Caco-2 (cell line): ENCODE data around the gene ALX4. TPM values are rescaled to one million over a fixed set of nuclear protein-coding genes. Genes with fewer than 3 reads are reported as not detected.

Experiments
- BruUV-seq: library from RNA; stranded (reverse); fragments of 400-500 nt; replicated peaks from 2 replicates; lab custom pipeline; 2021; lab: Mats Ljungman, UMichigan
- CTCF ChIA-PET: fragments of 300-600 bp; sonication (Branson Sonifier 250); formaldehyde crosslinking; loops from one replicate; lab custom pipeline; 2022; ENCODE audit warnings: antibody characterized with exemption; lab: Charles Lee
- POLR2A ChIA-PET: fragments of 300-600 bp; sonication (Branson Sonifier 250); formaldehyde crosslinking; loops from one replicate; lab custom pipeline; 2022; ENCODE audit warnings: antibody characterized with exemption; lab: Charles Lee
- DNase-seq, 2 experiments: peaks; one replicate each; pipeline versions ENCODE4 v3.0.0 to v3.0.0-alpha.2; 2020 to 2022
- H3K27me3 ChIP-seq: replicated peaks from 2 replicates; pipeline ENCODE4 v1.6.0; 2011; ENCODE audit warnings: low read length; ENCODE audit not compliant: control insufficient read depth, insufficient read depth
- H3K36me3 ChIP-seq: 2 replicates; pipeline ENCODE4 v1.5.1; 2011; ENCODE audit warnings: low read length; ENCODE audit not compliant: control insufficient read depth, insufficient read depth
- H3K4me1 ChIP-seq: fragments of 250-450 bp; sonication (Bioruptor Pico); 2 replicates; pipeline ENCODE4 v1.5.1; 2020; ENCODE audit warnings: mild to moderate bottlenecking
- H3K4me3 ChIP-seq: 2 replicates; pipeline ENCODE4 v1.5.1; 2011; ENCODE audit warnings: low read depth, mild to moderate bottlenecking, control low read depth, low read length
- H3K9me3 ChIP-seq: fragments of 250-450 bp; sonication (Bioruptor Pico); 2 replicates; pipeline ENCODE4 v1.5.1; 2020; ENCODE audit warnings: mild to moderate bottlenecking, moderate library complexity
- H3K27ac Mint-ChIP-seq: one replicate; pipeline ENCODE4 v1.8.0; 2022; ENCODE audit warnings: mixed read lengths; ENCODE audit not compliant: unreplicated experiment
- H3K27me3 Mint-ChIP-seq: one replicate; pipeline ENCODE4 v1.8.0; 2022; ENCODE audit warnings: mixed read lengths; ENCODE audit not compliant: insufficient read depth, unreplicated experiment
- H3K36me3 Mint-ChIP-seq: one replicate; pipeline ENCODE4 v1.8.0; 2022; ENCODE audit warnings: mild to moderate bottlenecking, mixed read lengths; ENCODE audit not compliant: insufficient read depth, unreplicated experiment
- H3K4me1 Mint-ChIP-seq: one replicate; pipeline ENCODE4 v1.8.0; 2022; ENCODE audit warnings: low read depth, mixed read lengths; ENCODE audit not compliant: unreplicated experiment
- H3K4me3 Mint-ChIP-seq: one replicate; pipeline ENCODE4 v1.8.0; 2022; ENCODE audit warnings: mild to moderate bottlenecking, moderate library complexity, mixed read lengths; ENCODE audit not compliant: unreplicated experiment
- H3K9me3 Mint-ChIP-seq: one replicate; pipeline ENCODE4 v1.8.0; 2022; ENCODE audit warnings: mixed read lengths; ENCODE audit not compliant: unreplicated experiment
- CTCF ChIP-seq, 2 experiments: fragments of 200-600 bp in 1 of 2; IDR thresholded peaks; 1 replicate in 1 of 2; 2 replicates in 1 of 2; pipeline versions ENCODE4 v1.5.1 to v1.8.0; 2011 to 2022; ENCODE audit warnings: antibody characterized with exemption in 1 of 2, control low read depth in 1 of 2, inconsistent platforms in 1 of 2, low read depth in 1 of 2, low read length in 1 of 2, mild to moderate bottlenecking in 1 of 2, moderate library complexity in 1 of 2; ENCODE audit not compliant: insufficient read depth in 1 of 2, severe bottlenecking in 1 of 2, unreplicated experiment in 1 of 2
- intact Hi-C: fragments of 100-400 bp; cut with micrococcal nuclease; formaldehyde crosslinking; loops from one replicate; pipeline ENCODE4 v1.10.0; 2022; ENCODE audit not compliant: unreplicated experiment
- total RNA-seq: library from RNA; stranded (reverse); gene quantifications from 2 replicates; pipeline ENCODE4 v1.2.3, GENCODE V29; 2022

ALX4 gene
- total RNA-seq, 1 experiment from 2014 or later: 0.05 TPM

DNA sequence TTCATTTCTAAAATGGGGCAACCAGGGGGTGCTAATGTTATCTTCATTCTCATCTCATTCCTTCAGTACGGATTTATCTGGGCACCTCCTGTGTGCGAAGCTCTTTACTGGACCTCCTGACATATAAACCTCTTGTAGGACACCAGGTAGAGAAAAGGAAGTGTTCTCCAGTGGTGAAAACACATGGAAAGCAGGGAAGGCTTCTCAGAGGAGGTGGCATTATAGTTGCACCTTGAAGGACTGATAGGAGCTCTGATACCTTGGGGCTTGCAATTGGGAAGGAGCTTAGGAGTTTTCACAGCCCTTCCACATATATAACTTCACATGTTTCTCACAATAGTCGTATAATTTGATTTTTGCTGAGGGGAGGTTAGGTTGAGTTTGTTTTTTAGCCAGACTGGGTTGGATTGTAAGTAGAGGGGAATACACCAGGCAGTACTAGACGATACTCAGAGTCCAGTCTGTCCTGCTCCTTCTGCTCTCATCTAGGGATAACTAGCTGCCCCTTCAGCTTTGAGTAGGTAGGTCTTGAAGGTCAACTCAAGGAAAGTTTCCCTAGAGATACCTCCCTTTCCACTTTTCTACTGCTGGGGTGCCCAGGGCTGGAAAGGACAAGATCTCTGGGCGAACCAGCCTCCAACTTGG is 34.0 kb upstream of the ALX4 start:
- CTCF ChIA-PET: no interaction called here
- intact Hi-C loops: no loop called here
- Histone ChIP-seq H3K27me3 (no peaks in the 10 kb centered on the region), H3K36me3 (no peaks in the 10 kb centered on the region), H3K4me3 (no peak overlapping the region), H3K4me1 (no peaks in the 10 kb centered on the region), H3K9me3 (no peaks in the 10 kb centered on the region)
- Mint-ChIP-seq H3K4me3 (no peak overlapping the region), H3K27me3 (peaks cover 2% of the 10 kb centered on the region), H3K27ac (no peak overlapping the region), H3K9me3 (no peaks in the 10 kb centered on the region), H3K36me3 (no peaks in the 10 kb centered on the region), H3K4me1 (no peaks in the 10 kb centered on the region)
- TF ChIP-seq CTCF (IDR thresholded peaks at IDR 0.05; ENCODE audit: insufficient read depth in 1 of 2, low read depth in 1 of 2, low read length in 1 of 2, severe bottlenecking in 1 of 2, unreplicated experiment in 1 of 2): no peak
- DNase-seq: no peak
- no TSS peak for BruUV-seq
- POLR2A ChIA-PET: no interaction called here

GRCh38 chr11:44342616-44343015 is 32.7 kb upstream of the ALX4 start:
- POLR2A ChIA-PET: no interaction called here
- no peaks in the 10 kb centered on the region for H3K36me3 ChIP-seq

GRCh38 chr11:44340656-44341055 is 30.7 kb upstream of the ALX4 start:
- no peak overlapping the region for H3K27ac Mint-ChIP-seq
- H3K4me3 ChIP-seq: no peak overlapping the region
- ChIA-PET POLR2A (no interaction called here), CTCF (no interaction called here)
- H3K36me3 ChIP-seq: no peaks in the 10 kb centered on the region
- H3K4me3 Mint-ChIP-seq: no peak overlapping the region
- no peak for TF ChIP-seq CTCF (IDR thresholded peaks at IDR 0.05; ENCODE audit: insufficient read depth in 1 of 2, low read depth in 1 of 2, low read length in 1 of 2, severe bottlenecking in 1 of 2, unreplicated experiment in 1 of 2)
- no peaks in the 10 kb centered on the region for H3K4me1 Mint-ChIP-seq
- H3K4me1 ChIP-seq: no peaks in the 10 kb centered on the region
- peaks cover under 1% of the 10 kb centered on the region for H3K27me3 Mint-ChIP-seq
- no peaks in the 10 kb centered on the region for H3K27me3 ChIP-seq
- no peaks in the 10 kb centered on the region for H3K36me3 Mint-ChIP-seq
- intact Hi-C loops: no loop called here
- BruUV-seq: no TSS peak
- H3K9me3 Mint-ChIP-seq: no peaks in the 10 kb centered on the region
- no peaks in the 10 kb centered on the region for H3K9me3 ChIP-seq
- DNase-seq: no peak

More at GRCh38 chr11:44342616-44343015, 32.7 kb upstream of the ALX4 start:
- Mint-ChIP-seq H3K4me3 (no peak overlapping the region), H3K9me3 (no peaks in the 10 kb centered on the region), H3K27me3 (peaks cover 2% of the 10 kb centered on the region), H3K36me3 (no peaks in the 10 kb centered on the region), H3K4me1 (no peaks in the 10 kb centered on the region), H3K27ac (no peak overlapping the region)
- DNase-seq: no peak
- H3K4me3 ChIP-seq: no peak overlapping the region
- no peaks in the 10 kb centered on the region for H3K27me3 ChIP-seq
- TF ChIP-seq CTCF (IDR thresholded peaks at IDR 0.05; ENCODE audit: insufficient read depth in 1 of 2, low read depth in 1 of 2, low read length in 1 of 2, severe bottlenecking in 1 of 2, unreplicated experiment in 1 of 2): no peak
- H3K9me3 ChIP-seq: no peaks in the 10 kb centered on the region
- H3K4me1 ChIP-seq: no peaks in the 10 kb centered on the region
- CTCF ChIA-PET: no interaction called here
- intact Hi-C loops: no loop called here
- no TSS peak for BruUV-seq
